HepG2 (cell line): ENCODE data around the gene GRID1. TPM values are rescaled to one million over a fixed set of nuclear protein-coding genes. Genes with fewer than 3 reads are reported as not detected.

Source experiments
- ATAC-seq: fragments of 200-7000 bp; cut with Tn5 transposase; 3 replicates; pipeline ENCODE4 v1.9.1; 2020; ENCODE audit warnings: mild to moderate bottlenecking, moderate library complexity
- BruUV-seq: library from RNA; stranded (reverse); fragments of 400-500 nt; replicated peaks from 2 replicates; lab custom pipeline; 2021; lab: Mats Ljungman, UMichigan
- CTCF ChIA-PET: fragments of 300-600 bp; formaldehyde crosslinking; extraction: SDS; loops from one replicate; lab custom pipeline; 2021; ENCODE audit warnings: low total read pairs, inconsistent platforms, low intra/inter-chr PET ratio; lab: Yijun Ruan, JAX
- POLR2A ChIA-PET: fragments of 350-600 bp; sonication (Branson Sonifier 250); formaldehyde crosslinking; loops from one replicate; lab custom pipeline; 2020; ENCODE audit warnings: antibody characterized with exemption, inconsistent platforms; lab: Yijun Ruan, JAX
- DNase-seq: peaks from one replicate; pipeline ENCODE4 v3.0.0-alpha.2; 2015; ENCODE audit warnings: low spot score
- FAIRE-seq: peaks from 3 replicates; lab custom pipeline; 2011; peaks lifted over from hg19 to GRCh38; lab: Jason Lieb, UNC
- H2AFZ ChIP-seq: one replicate; pipeline ENCODE4 v1.6.1; 2011; ENCODE audit warnings: low read length, inconsistent platforms
- H3K27ac ChIP-seq: fragments of 300-600 bp; 3 replicates; pipeline ENCODE4 v1.8.0; 2011; ENCODE audit warnings: mixed run types, mild to moderate bottlenecking, mixed read lengths, low read length, inconsistent platforms; ENCODE audit not compliant: insufficient read depth; ENCODE audit errors: extremely low read length
- H3K27me3 ChIP-seq, 2 experiments: fragments of 200-600 bp in 1 of 2; 2 replicates in 1 of 2; 3 replicates in 1 of 2; pipeline versions ENCODE4 v1.6.0 to v1.8.0; 2011; ENCODE audit warnings: low read length in 2 of 2, mild to moderate bottlenecking in 2 of 2, moderate library complexity in 2 of 2, inconsistent platforms in 1 of 2; ENCODE audit not compliant: insufficient read depth in 2 of 2, control insufficient read depth in 1 of 2
- H3K36me3 ChIP-seq, 2 experiments: fragments of 200-600 bp in 1 of 2; replicated peaks in 1 of 2; 2 replicates in 1 of 2; 3 replicates in 1 of 2; pipeline versions ENCODE4 v1.5.1 to v1.8.0; 2011; ENCODE audit warnings: low read length in 2 of 2, inconsistent platforms in 1 of 2; ENCODE audit not compliant: insufficient read depth in 2 of 2, control insufficient read depth in 1 of 2
- H3K4me1 ChIP-seq: 2 replicates; pipeline ENCODE4 v1.5.1; 2012; ENCODE audit warnings: low read length, inconsistent platforms; ENCODE audit not compliant: insufficient read depth
- H3K4me2 ChIP-seq: 2 replicates; pipeline ENCODE4 v1.6.0; 2011; ENCODE audit warnings: low read depth, low read length, inconsistent platforms
- H3K4me3 ChIP-seq, 3 experiments: fragments of 200-600 bp in 1 of 3; sonication (generic), shearing (Covaris generic) in 1 of 3; replicated peaks in 1 of 3; 2 replicates each; pipeline ENCODE4 v1.5.1; 2011 to 2016; ENCODE audit warnings: low read length in 3 of 3, inconsistent platforms in 2 of 3, low read depth in 2 of 3, mild to moderate bottlenecking in 2 of 3, control low read depth in 1 of 3, mixed read lengths in 1 of 3; ENCODE audit not compliant: insufficient read depth in 1 of 3
- H3K79me2 ChIP-seq: one replicate; pipeline ENCODE4 v1.6.1; 2011; ENCODE audit warnings: low read length, inconsistent platforms; ENCODE audit not compliant: insufficient read depth
- H3K9ac ChIP-seq: 2 replicates; pipeline ENCODE4 v1.6.0; 2011; ENCODE audit warnings: mild to moderate bottlenecking, low read depth, low read length, inconsistent platforms; ENCODE audit not compliant: insufficient read depth
- H3K9me3 ChIP-seq: 2 replicates; pipeline ENCODE4 v1.5.1; 2012; ENCODE audit warnings: mild to moderate bottlenecking, low read length
- H4K20me1 ChIP-seq: 2 replicates; pipeline ENCODE4 v1.6.0; 2011; ENCODE audit warnings: inconsistent platforms, mild to moderate bottlenecking, low read length, moderate library complexity; ENCODE audit not compliant: insufficient read depth
- KAT7 ChIP-seq: IDR thresholded peaks from 2 replicates; pipeline ENCODE4 v1.6.1; 2018; ENCODE audit warnings: borderline replicate concordance, missing compliant biosample characterization
- ZNF800 ChIP-seq: sonication (generic); formaldehyde crosslinking; IDR thresholded peaks from 2 replicates; pipeline ENCODE4 v1.4.0; 2020; ENCODE audit warnings: missing genetic modification reagents
- WGBS: methylation state at CpG from one replicate; pipeline ENCODE4 v1.1.6; 2017; ENCODE audit warnings: low lambda C conversion rate; 5-methylcytosine and 5-hydroxymethylcytosine counted together
- in situ Hi-C: cut with HindIII; loops from 2 replicates; pipeline ENCODE4 v1.10.0; 2017; ENCODE audit warnings: low pct_unique_long_range_greater_than_20kb; ENCODE audit not compliant: extremely low pct_ligation_motif_present
- intact Hi-C: fragments of 100-400 bp; cut with micrococcal nuclease; formaldehyde crosslinking; loops from one replicate; pipeline ENCODE4 v1.10.0; 2022; ENCODE audit not compliant: unreplicated experiment
- polyA plus RNA-seq, 8 experiments: library from polyadenylated mRNA; depleted of rRNA in 3 of 8; stranded (reverse) in 7 of 8; unstranded in 1 of 8; fragments of >200 nt; fragmentation: Illumina TruSeq in 4 of 8; extraction: Trizol in 4 of 8; gene quantifications; 2 replicates each; pipeline versions ENCODE4 v1.2.1 to v1.2.3, GENCODE V29; 2011 to 2016; ENCODE audit warnings: low read depth in 4 of 8, missing spikeins in 1 of 8, mixed read lengths in 1 of 8; ENCODE audit not compliant: insufficient read depth in 1 of 8
- total RNA-seq, 5 experiments: library from RNA; depleted of rRNA; stranded (reverse); fragments of >200 nt; fragmentation: Illumina TruSeq; extraction: Trizol; gene quantifications; 2 replicates each; pipeline ENCODE4 v1.2.3, GENCODE V29; 2016; ENCODE audit warnings: low read depth in 1 of 5

The GRID1 gene
- total and polyA plus RNA-seq, 2 of the 13 experiments (the other 11 are each of a cell fraction or from before 2014, with no cell fraction given), result 0.05 TPM; not detected in 1

DNA sequence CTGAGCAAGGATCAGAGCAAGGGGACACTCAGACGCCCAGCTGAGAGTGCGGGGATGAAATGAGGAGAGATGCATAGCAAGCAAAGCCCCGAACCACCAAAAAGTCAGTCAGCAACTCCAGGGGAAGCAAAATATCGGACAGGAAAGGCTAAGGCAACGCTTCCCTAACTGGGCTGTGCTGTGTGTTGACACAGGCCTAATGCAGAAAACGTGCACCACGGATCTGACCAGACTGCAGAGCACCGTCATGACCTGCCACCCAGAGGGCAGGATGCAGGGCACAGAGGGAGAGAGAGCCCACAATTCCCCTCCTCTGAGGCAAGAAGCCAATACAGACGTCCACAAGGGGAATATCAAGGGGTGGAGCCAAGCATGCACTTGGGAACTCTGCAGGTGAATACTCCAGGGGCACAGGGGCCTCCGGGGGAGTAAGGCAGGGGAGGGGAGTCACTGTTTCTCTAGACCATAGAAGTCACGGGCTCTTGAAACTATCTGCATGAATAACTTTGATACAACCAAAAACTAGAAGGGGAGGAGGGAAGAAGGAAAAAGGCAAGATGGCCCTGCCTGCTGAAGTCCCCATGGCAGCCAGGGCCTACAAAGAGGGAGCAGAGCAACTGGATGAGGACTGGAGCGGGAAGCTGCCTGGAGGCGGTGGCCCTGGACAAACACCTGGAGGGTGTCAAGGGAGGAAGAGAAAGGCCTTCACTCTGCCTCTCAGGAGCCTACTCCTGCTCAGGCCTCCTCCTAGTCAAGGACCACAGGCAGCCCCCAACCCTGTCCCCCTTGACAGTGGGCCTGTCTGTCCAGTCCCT, 26.2 kb downstream of the GRID1 start (continued):
- TF ChIP-seq ZNF800 (CRISPR knock-in tag), result no peak

DNA sequence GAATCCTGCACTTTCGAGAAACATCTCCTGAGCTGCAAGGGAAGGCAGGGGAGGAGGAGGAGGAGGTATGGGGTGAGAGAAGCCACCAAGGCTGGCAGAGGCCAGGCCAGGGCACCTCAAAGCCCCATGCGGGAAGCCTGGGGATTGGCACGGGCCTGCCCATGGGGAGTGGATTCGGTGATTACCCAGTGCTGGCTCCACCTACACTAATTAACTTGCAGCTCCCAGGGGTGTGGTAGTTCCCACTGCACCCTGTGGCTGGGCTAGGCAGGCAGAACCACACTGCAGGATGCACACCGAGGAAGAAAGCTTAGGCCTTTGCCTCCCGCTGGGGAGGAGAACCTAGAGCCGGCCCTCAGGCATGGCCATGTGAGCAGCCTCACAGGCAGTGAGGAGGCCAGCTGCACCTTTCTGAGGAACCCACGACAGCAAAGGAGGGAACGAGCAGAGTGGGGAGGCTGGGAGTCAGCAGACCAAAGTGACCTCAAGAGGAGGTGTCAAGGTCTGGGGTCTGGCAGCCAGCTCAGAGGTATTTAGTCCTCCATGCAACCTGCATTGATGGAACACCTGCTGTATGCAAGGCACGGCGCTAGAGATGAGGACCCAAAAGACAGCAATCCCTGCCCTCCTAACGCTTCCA, 27.2 kb downstream of the GRID1 start:
- no peaks in the 10 kb centered on the region for H3K79me2 ChIP-seq
- TF ChIP-seq KAT7 (CRISPR knock-in tag), result no peak
- TF ChIP-seq, all 625 proteins: peak for 0
- WGBS, result 4% methylated on average over 6 of the region's 12 CpGs
- Histone ChIP-seq H4K20me1 (no peaks in the 10 kb centered on the region), H3K27me3 (peaks cover 7 to 48% of the 10 kb centered on the region in 2 experiments; a peak in 4 of 5 replicates), H3K9ac (no peak overlapping the region), H3K4me1 (no peaks in the 10 kb centered on the region), H3K9me3 (no peaks in the 10 kb centered on the region), H3K27ac (no peak overlapping the region), H2AFZ (no peak overlapping the region), H3K36me3 (no peaks in the 10 kb centered on the region), H3K4me3 (no peak overlapping the region), H3K4me2 (no peak overlapping the region)
- FAIRE-seq, result no peak
- BruUV-seq, result no TSS peak
- in situ Hi-C loops, result no loop called here
- CTCF ChIA-PET, result no interaction called here
- no peak for DNase-seq
- no peak for ATAC-seq
- intact Hi-C loops, result no loop called here
- POLR2A ChIA-PET, result no interaction called here
